Liver (tissue), 9 donors: ENCODE measurements around the gene VIPR2. TPM values are rescaled to one million over a fixed set of nuclear protein-coding genes. Genes with fewer than 3 reads are reported as not detected.

Experiments
- DNase-seq: peaks from one replicate; pipeline ENCODE4 v3.0.0-alpha.2; 2017; ENCODE audit warnings: low spot score
- H3K27ac ChIP-seq, 2 donors: one replicate each; pipeline ENCODE4 v1.7.0; 2013; ENCODE audit warnings: inconsistent platforms in 2 of 2, low read length in 2 of 2, control low read depth in 1 of 2, low read depth in 1 of 2, mild to moderate bottlenecking in 1 of 2
- H3K27me3 ChIP-seq, 4 donors: one replicate each; pipeline versions ENCODE4 v1.6.1 to v1.7.0; 2013; ENCODE audit warnings: low read length in 3 of 4, inconsistent platforms in 1 of 4, mild to moderate bottlenecking in 1 of 4, moderate library complexity in 1 of 4; ENCODE audit not compliant: control insufficient read depth in 4 of 4, insufficient read depth in 4 of 4
- H3K36me3 ChIP-seq, 4 donors: one replicate each; pipeline versions ENCODE4 v1.6.1 to v1.7.0; 2013; ENCODE audit warnings: low read length in 3 of 4, mild to moderate bottlenecking in 3 of 4, low read depth in 1 of 4, moderate library complexity in 1 of 4; ENCODE audit not compliant: control insufficient read depth in 4 of 4, insufficient read depth in 3 of 4
- H3K4me1 ChIP-seq, 4 donors: one replicate each; pipeline versions ENCODE4 v1.6.1 to v1.7.0; 2013; ENCODE audit warnings: low read length in 3 of 4, mild to moderate bottlenecking in 3 of 4, moderate library complexity in 1 of 4; ENCODE audit not compliant: control insufficient read depth in 4 of 4, insufficient read depth in 4 of 4
- H3K4me3 ChIP-seq, 3 donors: one replicate each; pipeline versions ENCODE4 v1.6.1 to v1.7.0; 2013; ENCODE audit warnings: low read length in 3 of 3, control low read depth in 1 of 3, low read depth in 1 of 3, mild to moderate bottlenecking in 1 of 3
- H3K9ac ChIP-seq, 2 donors: one replicate each; pipeline ENCODE4 v1.7.0; 2013; ENCODE audit warnings: low read length in 2 of 2, mild to moderate bottlenecking in 2 of 2, moderate library complexity in 2 of 2, control low read depth in 1 of 2, low read depth in 1 of 2
- H3K9me3 ChIP-seq, 4 donors: one replicate each; pipeline versions ENCODE4 v1.6.1 to v1.7.0; 2013; ENCODE audit warnings: low read length in 3 of 4; ENCODE audit not compliant: control insufficient read depth in 4 of 4
- ATF3 ChIP-seq: IDR thresholded peaks from 2 replicates; pipeline ENCODE4 v1.6.1; 2016; ENCODE audit warnings: antibody characterized with exemption
- CTCF ChIP-seq: fragments of 150-350 bp; IDR thresholded peaks from 2 replicates; pipeline ENCODE4 v1.5.1; 2017; ENCODE audit warnings: improper control_type of control experiment, low read depth, low read length; ENCODE audit not compliant: missing input control
- EGR1 ChIP-seq, 2 donors: IDR thresholded peaks; 2 replicates each; pipeline ENCODE4 v1.6.1; 2016 to 2018; ENCODE audit warnings: antibody characterized with exemption in 2 of 2, low read depth in 2 of 2
- FOXA1 ChIP-seq: IDR thresholded peaks from 2 replicates; pipeline ENCODE4 v1.6.1; 2016; ENCODE audit warnings: antibody characterized with exemption
- GABPA ChIP-seq, 2 donors: IDR thresholded peaks in 1 of 2; conservative IDR thresholded peaks in 1 of 2; 2 replicates each; pipeline ENCODE4 v1.6.1; 2016; ENCODE audit warnings: antibody characterized with exemption in 2 of 2, mild to moderate bottlenecking in 1 of 2, moderate library complexity in 1 of 2
- HNF4A ChIP-seq, 2 donors: conservative IDR thresholded peaks; 2 replicates each; pipeline ENCODE4 v1.6.1; 2016; ENCODE audit warnings: antibody characterized with exemption in 2 of 2, mild to moderate bottlenecking in 2 of 2
- HNF4G ChIP-seq: IDR thresholded peaks from 2 replicates; pipeline ENCODE4 v1.6.1; 2016; ENCODE audit warnings: antibody characterized with exemption
- JUND ChIP-seq, 2 donors: IDR thresholded peaks; 2 replicates each; pipeline ENCODE4 v1.6.1; 2016; ENCODE audit warnings: antibody characterized with exemption in 2 of 2
- RAD21 ChIP-seq, 2 donors: IDR thresholded peaks; 2 replicates each; pipeline ENCODE4 v1.6.1; 2016; ENCODE audit warnings: antibody characterized with exemption in 2 of 2, mild to moderate bottlenecking in 2 of 2
- RXRA ChIP-seq, 2 donors: IDR thresholded peaks; 2 replicates each; pipeline ENCODE4 v1.6.1; 2017 to 2018; ENCODE audit warnings: antibody characterized with exemption in 2 of 2, mild to moderate bottlenecking in 1 of 2
- SP1 ChIP-seq: IDR thresholded peaks from 2 replicates; pipeline ENCODE4 v1.6.1; 2018; ENCODE audit warnings: antibody characterized with exemption, mild to moderate bottlenecking
- TAF1 ChIP-seq: conservative IDR thresholded peaks from 2 replicates; pipeline ENCODE4 v1.6.1; 2016; ENCODE audit warnings: antibody characterized with exemption, mild to moderate bottlenecking
- YY1 ChIP-seq: IDR thresholded peaks from 2 replicates; pipeline ENCODE4 v1.6.1; 2016; ENCODE audit warnings: antibody characterized with exemption, mild to moderate bottlenecking
- WGBS: extraction: QIAGEN DNeasy Blood & Tissue Kit; methylation state at CpG from one replicate; pipeline ENCODE4 v1.1.7; 2013; 5-methylcytosine and 5-hydroxymethylcytosine counted together
- polyA plus RNA-seq, 2 donors: library from polyadenylated mRNA; stranded (reverse) in 1 of 2; unstranded in 1 of 2; fragments of 200-250 nt in 1 of 2; fragments of >200 nt in 1 of 2; fragmentation: Nextera tagmentation in 1 of 2; extraction: Ambion mirVana in 1 of 2; gene quantifications; one replicate each; pipeline versions ENCODE4 v1.2.1 to v1.2.3, GENCODE V29; 2013 to 2015
- total RNA-seq, 2 donors: library from RNA; depleted of rRNA; stranded (reverse); fragments of >200 nt; gene quantifications; one replicate each; pipeline ENCODE4 v1.2.3, GENCODE V29; 2014
- TF ChIP-seq, protein P1 (sequence below): IDR thresholded peaks from 2 replicates; pipeline ENCODE4 v1.6.1; 2016; ENCODE audit warnings: antibody characterized with exemption
- TF ChIP-seq, protein P2 (sequence below): IDR thresholded peaks from 2 replicates; pipeline ENCODE4 v1.6.1; 2016; ENCODE audit warnings: antibody characterized with exemption, mild to moderate bottlenecking
- donor health status: healthy.
- donor health status: healthy.
- donor health status: healthy.
- donor health status: healthy.
- donor health status: healthy.

The VIPR2 gene
- total and polyA plus RNA-seq, 4 donors, result 0.05 to 0.17 (median 0.10) TPM; not detected in 1

DNA sequence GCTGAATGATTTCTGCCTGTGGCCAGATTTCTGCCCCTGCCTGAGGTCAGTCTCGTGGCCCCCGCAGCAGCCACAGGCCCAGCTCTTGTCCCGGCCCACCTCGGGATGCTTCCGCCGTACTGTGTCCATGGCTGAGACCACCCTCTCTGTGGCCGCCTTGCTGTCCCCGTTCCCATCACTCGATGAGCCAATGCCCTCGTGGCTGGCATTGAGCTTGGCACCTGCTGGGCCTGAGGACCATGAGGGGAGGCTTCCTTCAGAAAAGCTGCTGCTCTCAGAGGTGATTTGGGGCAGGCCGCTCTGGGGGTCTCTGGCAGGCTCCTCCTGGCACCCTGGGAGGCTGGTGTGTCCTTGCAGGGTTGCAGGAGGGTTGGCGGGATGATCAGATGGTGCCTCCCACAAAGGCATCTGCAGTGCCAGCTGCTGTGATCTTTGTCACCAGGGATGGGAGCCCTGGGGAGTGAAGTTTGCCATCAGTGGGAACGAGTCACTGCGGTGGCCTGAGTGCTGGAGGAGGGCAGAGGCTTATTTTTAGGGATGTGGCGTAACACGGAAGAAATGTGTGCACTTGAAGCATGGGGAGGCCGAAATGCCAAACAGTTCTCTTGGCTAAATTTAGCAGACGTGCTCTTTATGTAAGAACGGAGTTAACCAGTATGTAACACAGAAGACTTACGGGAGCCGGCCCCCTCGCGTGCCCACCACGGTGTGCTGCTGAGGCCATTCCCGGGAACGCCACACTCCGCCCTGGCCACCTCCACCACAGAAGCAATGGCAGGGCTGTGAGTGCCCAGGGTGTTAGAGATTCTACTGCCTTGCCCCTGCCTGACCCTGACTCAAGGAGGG, 47.7 kb downstream of the VIPR2 start:
- H3K27ac ChIP-seq, result no peak overlapping the region

GRCh38 chr7:159095979-159096411, 48.7 kb downstream of the VIPR2 start:
- Histone ChIP-seq H3K27me3 (no peaks in the 10 kb centered on the region), H3K4me1 (no peaks in the 10 kb centered on the region), H3K9me3 (no peaks in the 10 kb centered on the region), H3K9ac (no peak overlapping the region), H3K4me3 (no peak overlapping the region), H3K27ac (no peak overlapping the region), H3K36me3 (no peaks in the 10 kb centered on the region)
- DNase-seq, result no peak
- TF ChIP-seq RAD21 (IDR thresholded peaks at IDR 0.05), result no peak
- TF ChIP-seq EGR1 (IDR thresholded peaks at IDR 0.05; ENCODE audit: low read depth in 2 of 2), result no peak
- no peak for TF ChIP-seq HNF4G
- TF ChIP-seq JUND (IDR thresholded peaks at IDR 0.05), result no peak
- TF ChIP-seq, protein P1, sequence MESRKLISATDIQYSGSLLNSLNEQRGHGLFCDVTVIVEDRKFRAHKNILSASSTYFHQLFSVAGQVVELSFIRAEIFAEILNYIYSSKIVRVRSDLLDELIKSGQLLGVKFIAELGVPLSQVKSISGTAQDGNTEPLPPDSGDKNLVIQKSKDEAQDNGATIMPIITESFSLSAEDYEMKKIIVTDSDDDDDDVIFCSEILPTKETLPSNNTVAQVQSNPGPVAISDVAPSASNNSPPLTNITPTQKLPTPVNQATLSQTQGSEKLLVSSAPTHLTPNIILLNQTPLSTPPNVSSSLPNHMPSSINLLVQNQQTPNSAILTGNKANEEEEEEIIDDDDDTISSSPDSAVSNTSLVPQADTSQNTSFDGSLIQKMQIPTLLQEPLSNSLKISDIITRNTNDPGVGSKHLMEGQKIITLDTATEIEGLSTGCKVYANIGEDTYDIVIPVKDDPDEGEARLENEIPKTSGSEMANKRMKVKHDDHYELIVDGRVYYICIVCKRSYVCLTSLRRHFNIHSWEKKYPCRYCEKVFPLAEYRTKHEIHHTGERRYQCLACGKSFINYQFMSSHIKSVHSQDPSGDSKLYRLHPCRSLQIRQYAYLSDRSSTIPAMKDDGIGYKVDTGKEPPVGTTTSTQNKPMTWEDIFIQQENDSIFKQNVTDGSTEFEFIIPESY, result no peak
- TF ChIP-seq RXRA (IDR thresholded peaks at IDR 0.05), result no peak
- TF ChIP-seq GABPA (IDR thresholded peaks at IDR 0.05 in 1 of 2, conservative IDR thresholded peaks at IDR 0.05 in 1 of 2), result no peak
- no peak for TF ChIP-seq CTCF
- no peak for TF ChIP-seq HNF4A (conservative IDR thresholded peaks at IDR 0.05)
- TF ChIP-seq TAF1, result no peak
- WGBS, result 95% methylated on average over 14 of the region's 14 CpGs

More for the DNA sequence above, 47.7 kb downstream of the VIPR2 start:
- no peak overlapping the region for H3K9ac ChIP-seq
- no peak for DNase-seq
- no peaks in the 10 kb centered on the region for H3K4me1 ChIP-seq
- WGBS, result 92% methylated on average over 27 of the region's 27 CpGs
- no peaks in the 10 kb centered on the region for H3K36me3 ChIP-seq
- no peaks in the 10 kb centered on the region for H3K9me3 ChIP-seq
- H3K27me3 ChIP-seq, result no peaks in the 10 kb centered on the region
- TF ChIP-seq RAD21 (IDR thresholded peaks at IDR 0.05), result no peak
- TF ChIP-seq CTCF, result no peak
- TF ChIP-seq ATF3, result no peak
- no peak for TF ChIP-seq FOXA1
- TF ChIP-seq SP1, result no peak
- no peak for TF ChIP-seq EGR1 (IDR thresholded peaks at IDR 0.05; ENCODE audit: low read depth in 2 of 2)
- no peak for TF ChIP-seq YY1
- no peak for TF ChIP-seq TAF1
- TF ChIP-seq, protein P2, sequence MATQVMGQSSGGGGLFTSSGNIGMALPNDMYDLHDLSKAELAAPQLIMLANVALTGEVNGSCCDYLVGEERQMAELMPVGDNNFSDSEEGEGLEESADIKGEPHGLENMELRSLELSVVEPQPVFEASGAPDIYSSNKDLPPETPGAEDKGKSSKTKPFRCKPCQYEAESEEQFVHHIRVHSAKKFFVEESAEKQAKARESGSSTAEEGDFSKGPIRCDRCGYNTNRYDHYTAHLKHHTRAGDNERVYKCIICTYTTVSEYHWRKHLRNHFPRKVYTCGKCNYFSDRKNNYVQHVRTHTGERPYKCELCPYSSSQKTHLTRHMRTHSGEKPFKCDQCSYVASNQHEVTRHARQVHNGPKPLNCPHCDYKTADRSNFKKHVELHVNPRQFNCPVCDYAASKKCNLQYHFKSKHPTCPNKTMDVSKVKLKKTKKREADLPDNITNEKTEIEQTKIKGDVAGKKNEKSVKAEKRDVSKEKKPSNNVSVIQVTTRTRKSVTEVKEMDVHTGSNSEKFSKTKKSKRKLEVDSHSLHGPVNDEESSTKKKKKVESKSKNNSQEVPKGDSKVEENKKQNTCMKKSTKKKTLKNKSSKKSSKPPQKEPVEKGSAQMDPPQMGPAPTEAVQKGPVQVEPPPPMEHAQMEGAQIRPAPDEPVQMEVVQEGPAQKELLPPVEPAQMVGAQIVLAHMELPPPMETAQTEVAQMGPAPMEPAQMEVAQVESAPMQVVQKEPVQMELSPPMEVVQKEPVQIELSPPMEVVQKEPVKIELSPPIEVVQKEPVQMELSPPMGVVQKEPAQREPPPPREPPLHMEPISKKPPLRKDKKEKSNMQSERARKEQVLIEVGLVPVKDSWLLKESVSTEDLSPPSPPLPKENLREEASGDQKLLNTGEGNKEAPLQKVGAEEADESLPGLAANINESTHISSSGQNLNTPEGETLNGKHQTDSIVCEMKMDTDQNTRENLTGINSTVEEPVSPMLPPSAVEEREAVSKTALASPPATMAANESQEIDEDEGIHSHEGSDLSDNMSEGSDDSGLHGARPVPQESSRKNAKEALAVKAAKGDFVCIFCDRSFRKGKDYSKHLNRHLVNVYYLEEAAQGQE, result no peak
- TF ChIP-seq JUND (IDR thresholded peaks at IDR 0.05), result no peak
- TF ChIP-seq RXRA (IDR thresholded peaks at IDR 0.05), result no peak
- no peak for TF ChIP-seq GABPA (IDR thresholded peaks at IDR 0.05 in 1 of 2, conservative IDR thresholded peaks at IDR 0.05 in 1 of 2)
- H3K4me3 ChIP-seq, result no peak overlapping the region
